ENCODE results near the gene FN1.

FN1 gene

GRCh38 chr2:215441560-215442400, 5.9 kb upstream of the FN1 start:
- no peak for DNase-seq

- DNase-seq: no peak
These were observed 4.2 kb upstream of the FN1 start for GRCh38 chr2:215439980-215440512.

DNA sequence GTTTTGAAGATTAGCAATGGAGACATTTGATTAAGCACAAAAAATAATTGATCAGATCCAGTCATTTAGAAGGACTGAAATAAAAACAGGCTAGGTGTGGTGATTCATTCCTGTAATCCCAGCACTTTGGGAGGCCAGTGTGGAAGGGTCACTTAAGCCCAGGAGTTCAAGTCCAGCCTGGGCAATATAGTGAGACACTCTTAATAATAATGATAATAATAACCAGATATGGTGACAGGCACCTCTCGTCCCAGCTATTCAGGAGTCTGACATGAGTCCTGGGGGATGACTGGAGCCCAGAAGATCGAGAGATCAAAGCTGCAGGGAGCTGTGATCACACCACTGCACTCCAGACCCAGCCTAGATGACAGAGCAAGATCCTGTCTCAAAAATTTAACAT, 3.5 kb upstream of the FN1 start:
- DNase-seq: no peak

DNA sequence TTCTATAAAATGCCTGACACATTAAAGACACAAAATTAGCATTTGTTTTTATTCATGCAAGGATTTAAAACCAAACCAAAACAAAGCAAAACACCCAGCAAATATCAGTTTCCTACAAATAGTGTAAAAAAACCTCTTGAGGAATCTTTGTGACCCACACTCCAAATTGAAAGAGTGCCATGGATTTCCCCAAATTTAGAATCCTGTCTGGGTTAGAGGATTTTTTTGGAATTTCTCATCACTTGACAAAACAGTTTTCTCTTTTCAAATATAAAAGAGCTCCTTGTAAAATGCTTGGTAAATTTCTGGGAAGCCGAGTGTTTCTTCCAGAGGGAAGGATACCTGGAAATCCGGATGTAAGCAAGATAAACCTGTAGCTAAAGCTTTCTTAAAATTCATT, 1.7 kb upstream of the FN1 start:
- no peak for DNase-seq

GRCh38 chr2:215436705-215437565, 1.1 kb upstream of the FN1 start:
- peak in 3 of 56 donors; percentile 7 to 16 (median 11) for DNase-seq

DNA sequence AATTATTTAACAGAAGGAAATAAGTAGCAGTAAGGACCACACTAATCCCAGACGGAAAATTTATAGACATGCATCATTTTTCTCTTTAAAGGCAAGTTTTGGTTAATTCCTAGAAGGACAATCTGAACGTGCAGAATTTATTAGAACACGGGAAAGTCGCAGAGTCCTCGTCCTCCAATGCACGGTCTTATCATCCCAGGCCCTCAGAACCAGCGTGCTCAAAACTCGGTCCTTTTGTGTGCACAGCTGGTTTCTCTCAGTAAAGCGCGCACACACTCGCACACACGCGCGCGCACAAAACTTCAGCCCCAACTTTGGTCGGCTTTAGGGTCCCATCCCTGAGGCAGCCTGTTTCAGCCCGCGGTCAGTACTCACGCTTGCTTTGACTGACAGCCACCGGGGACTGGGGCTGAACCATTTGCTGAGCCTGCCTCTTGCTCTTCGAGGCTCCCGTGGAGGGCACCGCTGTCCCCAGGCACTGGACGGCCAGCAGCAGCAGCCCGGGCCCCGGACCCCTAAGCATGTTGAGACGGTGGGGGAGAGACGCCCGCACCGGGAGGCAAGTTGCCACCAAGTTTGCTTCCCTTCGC, 493 bp downstream of the FN1 start:
- DNase-seq: peak in 7 of 56 donors; percentile 14 to 44 (median 33)

DNA sequence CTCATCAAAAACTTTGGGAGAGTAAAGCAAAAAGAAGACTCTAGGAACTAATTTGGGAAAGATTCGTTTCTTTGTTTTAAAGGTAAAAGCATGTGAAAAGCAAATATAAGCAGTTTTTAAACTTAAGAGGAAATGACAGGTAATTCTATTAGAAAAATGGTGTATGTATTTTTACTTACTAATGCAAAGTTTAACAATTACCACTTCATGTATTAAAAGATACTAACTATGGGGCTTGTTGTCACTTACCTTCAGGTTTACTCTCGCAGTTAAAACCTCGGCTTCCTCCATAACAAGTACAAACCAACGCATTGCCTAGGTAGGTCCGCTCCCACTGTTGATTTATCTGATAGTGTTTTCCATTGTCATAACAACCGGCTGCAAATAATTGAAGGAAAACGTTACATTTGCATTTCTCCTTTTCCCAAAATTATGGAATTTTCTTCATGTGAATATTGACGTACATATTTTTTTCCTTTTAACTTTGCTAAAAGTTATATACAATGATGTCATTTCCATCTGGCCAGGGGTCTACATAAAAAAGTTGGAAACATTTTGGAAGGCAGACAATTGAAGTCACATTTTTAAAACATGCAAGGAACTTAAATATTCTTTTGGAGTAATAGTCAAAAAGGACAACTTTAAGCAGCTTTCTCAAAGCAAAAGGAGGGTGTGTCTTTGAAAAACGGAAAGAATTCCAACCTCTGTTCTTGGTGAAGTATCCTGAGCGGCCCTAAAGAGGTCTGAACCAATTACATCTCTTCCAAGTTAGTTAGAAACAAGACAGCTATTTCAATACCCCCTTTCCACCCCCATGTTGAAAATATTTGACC, 1.2 kb downstream of the FN1 start:
- no peak for DNase-seq

DNA sequence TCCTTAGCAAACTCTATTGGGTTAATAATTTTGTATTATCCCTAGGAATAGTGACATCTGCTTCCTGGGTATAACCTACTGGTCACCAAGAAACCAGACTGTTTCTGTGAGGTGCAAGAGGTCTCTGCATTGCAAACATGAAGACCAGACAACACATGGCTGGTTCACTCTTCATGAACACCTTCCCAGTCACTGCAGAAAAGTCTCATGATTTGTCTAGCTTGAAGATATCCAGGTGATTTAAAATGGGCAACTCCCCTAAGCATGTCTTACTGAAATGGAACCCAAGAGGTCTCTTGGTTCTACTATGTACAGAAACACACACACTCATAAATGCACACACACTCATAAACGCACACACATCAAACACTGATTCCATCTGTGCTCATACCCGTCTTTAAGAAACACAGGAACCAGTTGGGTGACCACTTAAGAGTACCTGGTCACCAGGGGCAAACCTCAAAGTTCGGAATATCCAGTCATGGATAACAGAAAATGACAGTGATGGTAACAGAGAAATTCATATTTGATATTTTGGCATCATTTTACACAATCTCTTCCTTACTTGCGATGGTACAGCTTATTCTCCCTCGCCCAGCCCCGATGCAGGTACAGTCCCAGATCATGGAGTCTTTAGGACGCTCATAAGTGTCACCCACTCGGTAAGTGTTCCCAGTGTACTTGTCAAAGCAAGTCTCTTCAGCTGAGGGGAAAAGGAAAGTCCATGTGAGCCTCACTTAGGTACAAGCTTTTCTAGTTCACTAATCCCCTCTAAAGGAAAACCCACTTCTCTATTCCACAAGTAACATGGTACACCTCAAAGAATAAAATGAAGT, 2.9 kb downstream of the FN1 start:
- DNase-seq: no peak

GRCh38 chr2:215431778-215432758, 3.8 kb downstream of the FN1 start:
- no peak for DNase-seq

DNA sequence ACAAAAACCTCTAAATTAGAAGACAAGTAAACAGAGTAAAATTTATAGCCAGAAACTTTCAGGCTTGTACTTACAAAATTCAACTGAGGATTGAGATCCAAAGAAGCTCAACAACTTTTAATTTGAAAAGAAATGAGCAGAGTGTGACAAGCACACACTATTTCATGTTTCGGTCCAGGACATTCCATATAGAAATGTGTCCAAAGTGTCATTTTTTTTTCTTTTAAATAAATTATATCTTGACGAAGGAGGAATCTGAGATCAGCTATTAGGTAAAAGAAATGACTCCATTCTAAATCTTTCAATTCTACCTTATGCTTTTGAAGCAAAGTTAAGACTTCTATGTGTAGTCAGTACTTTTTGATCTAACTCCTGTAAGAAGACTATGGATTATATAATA, 4.6 kb downstream of the FN1 start:
- no peak for DNase-seq

DNA sequence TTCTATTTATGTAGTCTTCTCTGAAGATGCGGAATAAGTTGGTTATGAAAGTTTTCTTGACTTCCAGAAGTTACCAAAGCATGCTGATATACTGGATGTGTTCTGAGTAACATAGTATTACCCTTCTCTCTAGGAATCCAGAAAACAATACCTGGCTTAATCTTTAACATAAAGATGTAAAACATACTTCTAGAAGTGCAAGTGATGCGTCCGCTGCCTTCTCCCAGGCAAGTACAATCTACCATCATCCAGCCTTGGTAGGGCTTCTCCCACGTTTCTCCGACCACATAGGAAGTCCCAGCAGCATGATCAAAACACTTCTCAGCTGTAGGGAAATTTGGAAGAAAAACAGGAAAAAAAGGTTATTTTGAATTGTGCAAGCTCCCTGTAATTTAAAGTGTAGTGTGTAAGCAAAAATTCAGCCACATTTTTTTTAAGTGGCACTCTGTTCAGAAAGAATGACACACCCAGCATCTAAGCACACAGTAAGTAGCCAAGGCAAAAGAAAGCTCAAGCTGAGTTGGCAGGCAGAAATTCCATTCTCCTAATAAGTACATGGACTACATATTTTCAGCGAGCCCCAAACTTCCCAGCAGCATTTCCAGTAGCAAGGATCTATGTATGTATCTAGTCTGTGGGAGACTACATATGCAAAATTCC, 5.2 kb downstream of the FN1 start:
- no peak for DNase-seq

DNA sequence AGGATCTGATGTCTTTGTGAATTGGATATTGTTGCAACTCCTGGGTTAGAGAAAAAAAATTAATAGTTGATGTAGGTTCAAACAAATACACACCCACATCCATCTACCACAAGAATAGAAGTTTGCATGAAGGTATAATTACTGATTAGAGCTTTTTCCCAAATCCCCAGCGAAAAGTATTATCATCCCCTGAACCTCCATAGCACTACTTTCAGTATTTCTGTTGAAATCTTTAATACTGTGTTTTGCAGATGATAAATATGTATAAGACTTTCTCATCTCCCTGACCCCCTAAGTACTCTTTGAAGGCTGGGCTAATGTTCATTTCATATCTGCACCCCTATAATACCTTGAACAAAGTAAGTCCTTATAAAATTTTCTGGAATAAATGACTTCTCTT, 6.4 kb downstream of the FN1 start:
- no peak for DNase-seq

DNA sequence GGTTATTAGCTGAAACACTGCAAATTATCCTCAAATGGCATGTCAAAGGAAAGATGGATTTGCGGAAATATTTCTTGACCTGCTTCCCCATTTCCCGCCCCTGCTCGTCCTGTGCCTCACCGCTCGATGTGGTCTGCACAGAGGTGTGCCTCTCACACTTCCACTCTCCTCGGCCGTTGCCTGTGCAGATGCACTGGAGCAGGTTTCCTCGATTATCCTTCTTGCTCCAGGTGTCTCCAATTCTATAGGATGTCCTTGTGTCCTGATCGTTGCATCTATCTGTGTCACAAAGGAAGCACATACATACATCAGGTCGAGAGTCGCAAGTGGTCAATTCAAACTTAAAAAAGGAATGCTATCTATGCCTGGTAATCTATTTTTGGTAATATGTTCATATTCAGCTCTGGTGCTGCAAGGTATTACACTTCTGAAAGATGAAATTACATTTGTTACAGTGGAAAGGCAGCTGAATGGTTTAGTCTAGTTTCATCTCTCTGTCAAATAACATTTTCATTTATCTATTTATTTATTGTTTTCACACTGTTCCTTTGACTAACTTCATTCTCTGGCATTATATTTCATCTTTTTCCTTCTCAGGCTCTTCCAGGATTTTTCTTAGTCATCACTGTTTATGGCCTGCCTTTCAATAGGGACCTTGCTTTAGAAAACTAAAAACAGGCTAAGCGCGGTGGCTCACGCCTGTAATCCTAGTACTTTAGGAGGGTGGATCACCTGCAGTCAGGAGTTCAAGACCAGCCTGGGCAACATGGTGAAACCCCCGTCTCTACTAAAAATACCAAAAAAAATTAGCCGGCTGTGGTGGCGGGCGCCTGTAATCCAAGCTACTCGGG, 7.6 kb downstream of the FN1 start:
- no peak for DNase-seq

- DNase-seq: no peak
These were observed 8.3 kb downstream of the FN1 start for GRCh38 chr2:215427585-215427984.

- DNase-seq: no peak
These were observed 10.7 kb downstream of the FN1 start for GRCh38 chr2:215425021-215425782.

GRCh38 chr2:215423928-215424540, 11.8 kb downstream of the FN1 start:
- no peak for DNase-seq

Measured in amygdala (tissue), 56 donors.